GM21390 (cell line): ENCODE measurements around the gene IL5RA.

ENCODE experiments used
- ATAC-seq: cut with Tn5 transposase; IDR thresholded peaks from one replicate; pipeline ENCODE4 v1.9.1; 2021; ENCODE audit not compliant: unreplicated experiment

Gene IL5RA

DNA sequence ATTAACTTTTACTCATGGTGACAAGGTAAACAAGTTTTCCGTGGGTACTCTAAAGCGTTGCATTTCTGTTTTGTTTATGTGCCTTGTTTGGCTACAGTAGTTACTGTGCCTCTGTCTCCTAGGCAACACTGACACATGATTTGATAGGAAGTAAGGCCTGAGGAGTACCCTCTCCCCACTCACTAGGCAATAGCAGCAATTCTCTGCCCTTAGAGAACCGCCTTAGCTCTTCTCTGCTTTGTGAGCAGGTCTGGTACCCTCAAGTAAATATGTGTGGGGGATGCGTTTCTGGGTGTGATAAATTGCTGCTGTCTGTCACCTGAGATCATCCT, at the start of gene IL5RA:
IL5RA (minus strand) TSS at position 76 of the 332 bp plus-strand sequence. CDS start 5,390 bp downstream, outside the sequence.
- peak; percentile 29 for ATAC-seq

DNA sequence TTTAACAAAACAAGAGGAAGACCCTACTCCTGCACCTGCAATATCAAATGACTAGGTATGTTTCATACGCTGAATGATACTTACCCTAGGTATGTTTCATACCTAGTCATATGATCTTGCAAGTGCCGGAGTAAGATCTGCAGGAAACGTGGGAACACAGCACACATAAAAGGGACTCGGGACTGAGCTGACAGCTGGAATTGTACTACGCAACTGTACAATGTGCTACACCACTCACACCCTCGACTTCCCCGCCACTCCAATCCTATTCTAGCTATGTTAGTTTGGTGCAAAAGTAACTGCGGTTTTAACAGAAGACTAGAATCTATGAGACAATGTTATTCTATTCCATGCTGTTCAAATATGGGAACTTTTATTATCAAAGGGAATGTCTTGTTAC, 47.3 kb upstream of the IL5RA start:
- ATAC-seq, result no peak

- no peak for ATAC-seq
Measured at GRCh38 chr3:3154879-3155610, 44.9 kb upstream of the IL5RA start.

- ATAC-seq, result no peak
Measured at GRCh38 chr3:3151513-3151912, 41.3 kb upstream of the IL5RA start.

DNA sequence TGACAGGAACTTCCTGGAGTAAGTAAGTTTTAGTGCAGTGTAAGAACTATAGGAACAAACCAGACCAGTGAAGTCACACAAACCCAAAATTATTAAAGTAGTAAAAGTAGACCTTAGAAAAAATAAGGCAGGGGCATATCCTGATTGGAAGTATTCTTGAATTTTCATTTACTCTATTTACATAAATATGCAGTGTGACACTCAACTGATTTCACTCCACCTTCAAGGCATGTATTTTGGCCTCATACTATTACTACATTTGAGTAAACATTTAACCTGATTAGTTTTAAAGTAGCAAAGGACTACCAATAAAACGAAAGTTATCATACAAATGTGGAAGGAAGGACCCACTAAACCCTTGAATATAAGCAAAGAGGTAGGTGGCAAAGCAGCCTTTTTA, 39.4 kb upstream of the IL5RA start:
- ATAC-seq, result no peak

DNA sequence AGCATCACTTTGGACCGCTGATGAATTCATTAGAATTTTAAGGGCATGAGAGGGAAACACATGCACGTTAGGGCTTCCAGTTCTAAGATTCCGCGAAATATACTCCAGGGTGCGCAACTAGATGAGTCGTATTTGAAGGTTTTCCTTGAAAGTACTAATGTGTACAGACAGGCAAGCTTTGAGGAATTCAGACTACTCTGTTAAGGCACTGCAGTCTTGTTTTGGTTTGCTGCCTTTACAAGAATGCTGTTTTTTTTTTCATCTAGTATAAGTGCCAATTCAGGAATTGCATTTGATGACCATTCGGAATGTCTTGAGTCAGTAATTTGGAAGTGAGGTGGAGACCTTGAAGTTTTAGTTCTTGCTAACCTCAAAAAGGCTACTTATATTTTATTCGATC, 35.7 kb upstream of the IL5RA start:
- ATAC-seq, result no peak

GRCh38 chr3:3141939-3142338, 31.8 kb upstream of the IL5RA start:
- no peak for ATAC-seq

GRCh38 chr3:3137526-3137925, 27.4 kb upstream of the IL5RA start:
- ATAC-seq, result no peak

GRCh38 chr3:3134750-3135448, 24.7 kb upstream of the IL5RA start:
- no peak for ATAC-seq

DNA sequence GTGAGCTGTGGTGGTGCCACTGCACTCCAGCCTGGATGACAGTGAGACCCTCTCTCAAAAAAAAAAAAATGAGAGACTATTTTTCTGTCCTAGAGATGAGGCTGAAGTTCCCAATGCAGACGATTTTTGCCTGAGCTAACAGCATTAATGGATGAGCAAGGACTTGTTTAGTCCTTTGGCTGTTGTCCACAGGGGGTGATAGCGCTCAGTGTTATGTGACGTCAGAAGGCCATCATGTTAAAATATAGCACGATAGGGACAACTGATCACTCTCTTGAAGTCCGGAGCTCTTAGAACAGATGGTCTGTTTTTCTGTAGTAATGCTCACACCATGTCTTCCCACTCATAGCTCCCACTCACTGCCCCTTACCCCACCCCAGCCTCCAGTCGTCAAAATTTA, 23.3 kb upstream of the IL5RA start:
- ATAC-seq, result no peak

DNA sequence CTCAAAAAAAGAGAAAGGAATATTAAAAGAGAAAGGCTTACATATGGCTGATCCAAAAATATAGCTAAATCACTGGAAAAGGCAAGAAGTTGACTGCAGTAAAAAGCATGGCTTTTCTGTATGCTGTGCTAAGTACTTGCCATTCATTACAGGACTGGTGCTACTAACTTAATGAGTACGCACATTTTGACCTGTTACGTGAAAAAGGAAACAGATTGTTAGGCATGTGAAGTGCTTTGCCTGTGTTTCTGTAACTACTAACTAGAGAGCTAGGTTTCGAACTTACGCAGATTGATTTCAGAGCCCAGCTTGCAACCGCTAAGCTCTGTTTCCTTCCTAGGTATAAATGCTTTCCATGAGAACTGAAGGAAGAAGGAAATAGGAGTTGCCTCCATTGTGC, 19.4 kb upstream of the IL5RA start:
- ATAC-seq, result no peak

GRCh38 chr3:3127432-3128010, 17.3 kb upstream of the IL5RA start:
- ATAC-seq, result no peak

DNA sequence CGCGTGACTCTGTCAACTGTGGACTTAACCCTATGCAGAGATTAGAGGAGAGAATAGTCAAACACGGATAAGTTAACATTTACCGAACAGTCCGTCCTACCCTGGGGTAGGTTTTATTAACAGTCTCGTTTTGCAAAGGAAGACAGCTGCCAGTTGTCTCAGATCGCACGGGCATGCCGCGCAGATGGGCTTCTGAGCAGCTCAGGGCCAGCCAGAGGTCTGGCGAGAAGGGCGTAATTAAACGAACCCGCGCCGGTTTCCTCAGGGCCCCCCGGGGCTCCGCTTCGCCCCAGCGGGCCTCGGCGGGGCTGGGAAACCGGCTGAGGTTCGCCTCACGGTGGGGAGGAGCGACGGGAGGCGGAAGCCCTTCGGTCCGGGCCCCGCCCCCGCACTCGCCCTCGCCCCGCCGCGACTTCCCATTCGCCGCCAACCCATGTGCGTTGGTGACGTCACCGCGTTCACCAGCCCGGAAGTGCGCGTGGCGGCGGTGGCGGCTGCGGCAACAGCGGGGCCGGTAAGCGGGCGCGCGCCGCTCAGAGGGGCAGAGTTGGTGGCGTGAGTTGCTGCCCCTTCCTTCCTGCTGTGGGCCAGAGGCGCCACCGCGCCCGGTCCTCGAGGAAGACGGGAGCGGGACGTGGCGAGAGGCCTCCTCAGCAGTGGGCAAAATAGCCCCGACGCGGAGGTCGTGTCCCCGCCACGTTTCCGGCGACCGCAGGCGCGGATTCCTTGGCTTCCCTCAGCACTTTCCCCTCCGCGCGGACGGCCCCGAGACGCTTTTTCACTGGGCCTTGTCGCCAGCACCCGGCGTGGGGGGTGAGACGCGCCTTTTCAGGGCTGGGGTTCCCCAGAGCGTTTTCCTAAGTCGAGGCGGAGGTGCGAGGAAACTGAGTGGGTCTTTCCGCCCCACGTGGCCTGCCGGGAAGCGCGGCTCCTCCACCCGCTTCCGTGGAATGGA, 16.6 kb upstream of the IL5RA start, which contains the start of gene TRNT1:
TRNT1 (plus strand) TSS at position 464 of the 955 bp plus-strand sequence. CDS start 2,101 bp downstream, outside the sequence.
- peak; percentile 95 for ATAC-seq

GRCh38 chr3:3125977-3126376, 15.8 kb upstream of the IL5RA start:
- ATAC-seq, result no peak

- ATAC-seq, result no peak
Measured at GRCh38 chr3:3119393-3119851, 9.2 kb upstream of the IL5RA start.

- no peak for ATAC-seq
Measured at GRCh38 chr3:3117651-3118050, 7.5 kb upstream of the IL5RA start.

GRCh38 chr3:3113042-3113709, 3.0 kb upstream of the IL5RA start:
- ATAC-seq, result no peak

DNA sequence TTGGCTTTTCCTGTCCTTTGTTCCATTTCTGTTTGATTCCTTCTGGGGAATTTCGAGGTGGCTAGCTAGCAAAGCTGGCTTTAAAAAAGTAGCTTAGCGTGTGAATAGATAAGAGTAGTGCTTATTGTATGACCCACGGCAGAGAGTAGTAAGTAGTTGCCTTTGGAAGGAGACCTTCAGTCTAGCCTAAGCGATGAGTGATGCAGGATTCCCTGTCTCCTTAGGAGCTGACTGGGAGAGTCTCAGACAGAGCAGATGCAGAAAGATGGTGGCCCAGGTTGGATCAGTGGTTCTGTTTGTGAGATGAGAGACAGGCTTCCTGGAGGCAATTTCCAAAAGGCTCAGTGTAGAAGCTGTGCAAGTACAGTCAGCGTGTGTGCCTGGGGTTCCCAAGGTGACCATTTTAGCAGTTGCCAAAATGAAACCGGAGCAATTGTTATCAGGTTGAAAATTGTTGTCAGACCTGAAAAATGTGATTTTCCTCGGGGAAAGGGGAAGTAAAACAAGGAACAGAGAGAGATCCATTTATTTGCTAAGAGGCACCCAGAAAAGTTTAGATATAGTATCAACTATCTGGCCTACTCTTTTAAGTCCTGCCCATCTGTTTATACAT, 681 bp upstream of the IL5RA start:
- peak; percentile 41 for ATAC-seq

DNA sequence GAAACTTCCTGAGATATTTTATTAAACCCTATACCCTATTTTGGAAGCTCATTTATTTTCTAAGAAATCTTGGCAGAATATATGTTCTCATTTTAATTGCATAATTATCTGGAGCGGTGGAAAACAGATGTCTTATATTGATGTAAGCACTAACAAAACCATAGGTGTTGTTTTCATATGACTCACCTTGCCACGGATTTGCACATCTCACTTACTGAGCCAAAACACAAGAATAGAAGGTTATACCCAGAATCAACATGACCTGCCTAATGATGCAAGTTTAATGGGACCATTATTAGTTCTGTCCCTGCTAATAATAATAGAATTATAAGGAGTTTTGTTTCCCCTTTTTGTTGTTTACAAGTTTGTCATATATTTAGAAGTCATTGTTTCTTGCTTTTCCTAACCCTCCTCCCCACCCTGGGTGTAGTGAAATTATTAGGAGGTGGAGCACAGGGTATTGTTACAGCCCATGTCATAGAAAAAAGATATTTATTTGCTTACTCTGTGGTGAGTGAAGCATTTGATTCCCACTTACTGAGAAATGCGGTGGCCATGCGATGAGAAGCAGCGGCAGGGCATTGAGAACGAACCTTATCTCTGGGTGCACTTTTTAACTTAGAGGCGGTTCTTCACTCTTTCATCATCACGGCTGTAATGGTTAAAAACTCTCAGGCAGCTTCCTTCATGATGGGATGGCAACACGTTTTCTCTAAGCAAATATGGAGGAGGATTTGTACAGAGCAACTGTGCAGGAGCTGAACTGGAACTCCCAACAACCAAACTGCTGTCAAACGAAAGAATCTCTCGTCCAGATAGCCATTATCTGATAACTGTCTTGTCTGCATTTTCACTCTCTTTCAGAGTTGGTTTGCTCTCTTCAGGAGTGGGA, 521 bp downstream of the IL5RA start:
- ATAC-seq, result peak; percentile 77
